ENCODE data around the gene MYO16.
"Not testable (repeated sequence)": the region's sequence is repeated elsewhere in the genome, so short reads cannot be mapped to it uniquely, and the experiment has no call there.

The MYO16 gene

GRCh38 chr13:108987944-108988343, 358.5 kb downstream of the MYO16 start:
- no peak for DNase-seq

DNA sequence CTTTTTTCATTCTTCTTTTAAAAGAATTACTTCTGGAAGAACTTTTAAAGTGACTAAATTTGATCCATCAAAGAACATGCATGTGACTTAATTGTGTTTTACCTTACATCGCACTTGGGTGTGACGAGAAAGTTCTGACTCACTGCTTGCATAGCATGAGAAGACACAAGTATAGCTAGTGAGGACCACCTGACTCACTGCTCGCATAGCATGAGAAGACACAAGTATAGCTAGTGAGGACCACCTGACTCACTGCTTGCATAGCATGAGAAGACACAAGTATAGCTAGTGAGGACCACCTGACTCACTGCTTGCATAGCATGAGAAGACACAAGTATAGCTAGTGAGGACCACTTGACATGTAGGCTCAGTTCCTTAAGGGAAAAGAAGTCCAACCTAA, 362.0 kb downstream of the MYO16 start:
- not testable (repeated sequence) for DNase-seq

- DNase-seq = no peak
Measured at GRCh38 chr13:108993346-108993745, 363.9 kb downstream of the MYO16 start.

GRCh38 chr13:108996430-108996829, 367.0 kb downstream of the MYO16 start:
- no peak for DNase-seq

GRCh38 chr13:109000207-109000606, 370.8 kb downstream of the MYO16 start:
- DNase-seq = no peak

- DNase-seq = no peak
Measured at GRCh38 chr13:109002934-109003333, 373.5 kb downstream of the MYO16 start.

GRCh38 chr13:109007946-109008345, 378.5 kb downstream of the MYO16 start:
- no peak for DNase-seq

DNA sequence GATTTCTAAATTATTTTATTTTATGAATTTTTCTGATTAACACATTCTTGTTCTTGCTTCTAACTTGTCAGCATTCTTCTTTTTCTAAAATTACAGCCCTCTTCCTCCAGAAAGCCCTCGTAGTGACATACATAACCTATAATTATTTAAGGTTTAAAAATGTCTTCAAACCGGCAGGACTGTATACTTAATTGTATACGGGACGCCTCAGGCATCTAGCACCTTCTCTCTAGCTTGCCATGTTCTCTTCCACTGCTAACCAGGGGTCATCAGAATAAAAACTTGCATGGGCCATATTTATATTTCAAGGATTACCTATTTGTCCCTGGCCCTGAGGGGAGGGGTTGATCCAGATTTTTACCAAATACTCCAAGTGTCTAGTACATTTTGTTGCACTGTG, 380.3 kb downstream of the MYO16 start:
- DNase-seq = no peak

DNA sequence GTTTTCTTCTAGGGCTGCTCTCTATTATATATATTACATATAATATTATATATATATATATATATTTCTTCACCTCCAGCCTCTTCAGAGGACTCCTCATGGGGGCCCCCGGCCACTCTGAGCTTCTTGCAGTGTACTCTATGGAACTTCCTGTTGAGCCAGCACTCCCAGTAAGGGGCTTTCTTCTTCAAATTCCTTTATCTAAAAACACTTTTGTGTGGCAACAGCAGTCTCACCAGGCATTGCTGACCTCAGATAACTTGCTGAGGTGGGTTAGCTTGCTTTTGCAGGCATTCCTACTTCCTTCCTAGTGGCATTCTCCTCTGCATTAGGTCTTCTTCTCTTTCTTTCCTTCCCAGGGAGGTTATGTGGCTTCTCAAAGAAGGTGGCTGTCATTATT, 381.5 kb downstream of the MYO16 start:
- no peak for DNase-seq

DNA sequence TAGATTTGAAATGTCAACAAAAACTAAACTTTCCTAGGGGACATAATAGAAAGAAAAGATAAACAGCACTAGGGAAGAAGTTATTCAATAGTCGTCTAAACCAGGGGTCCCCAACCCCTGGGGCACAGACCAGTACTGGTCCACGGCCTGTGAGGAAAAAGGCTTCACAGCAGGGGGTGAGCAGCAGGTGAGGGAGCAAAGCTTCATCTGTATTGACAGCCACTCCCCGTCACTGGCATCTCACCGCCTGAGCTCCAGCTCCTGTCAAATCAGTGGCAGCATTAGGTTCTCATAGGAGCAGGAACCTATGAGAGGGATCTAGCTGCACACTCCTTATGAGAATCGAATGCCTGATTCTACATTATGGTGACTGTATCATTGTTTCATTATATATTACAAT, 382.7 kb downstream of the MYO16 start:
- DNase-seq = no peak

GRCh38 chr13:109021558-109021957, 392.1 kb downstream of the MYO16 start:
- no peak for DNase-seq

DNA sequence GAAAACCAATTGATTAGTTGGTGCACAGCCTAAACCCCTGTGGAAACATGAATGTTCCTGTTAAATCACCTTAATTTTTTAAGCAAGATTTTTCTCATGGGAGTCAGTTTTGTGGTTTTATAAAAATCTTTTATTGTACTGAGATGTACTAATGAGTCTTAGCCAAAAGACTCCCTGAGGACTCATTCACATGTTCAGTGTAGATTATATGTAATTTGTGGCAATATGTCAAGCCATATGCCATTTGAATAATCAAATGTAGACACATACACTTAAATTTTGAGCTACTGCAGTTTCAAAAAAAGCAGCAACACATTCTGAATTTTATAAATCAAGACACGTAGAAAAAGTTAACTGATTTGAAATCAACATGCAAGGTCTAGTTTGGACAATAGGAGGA, 395.2 kb downstream of the MYO16 start:
- DNase-seq = no peak

GRCh38 chr13:109026266-109026665, 396.9 kb downstream of the MYO16 start:
- DNase-seq = no peak

DNA sequence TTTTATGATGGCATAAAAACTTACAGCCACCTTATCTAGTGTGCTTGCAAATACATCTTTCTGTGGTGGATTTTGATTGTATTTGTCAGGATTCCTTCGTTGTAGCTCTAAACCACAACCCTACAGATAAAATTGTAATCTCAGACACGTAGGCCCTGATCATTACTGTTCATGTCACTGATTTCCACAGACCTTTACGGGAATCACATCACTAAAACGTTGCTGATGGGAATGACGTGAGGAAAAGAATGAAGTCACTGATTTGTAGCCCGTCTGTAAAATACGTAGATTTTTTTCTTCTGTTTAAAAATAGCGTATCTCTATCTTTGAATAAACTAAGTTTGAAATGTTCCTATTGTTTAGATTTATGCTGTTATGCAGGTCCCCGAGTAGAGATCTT, 399.2 kb downstream of the MYO16 start:
- DNase-seq = no peak

DNA sequence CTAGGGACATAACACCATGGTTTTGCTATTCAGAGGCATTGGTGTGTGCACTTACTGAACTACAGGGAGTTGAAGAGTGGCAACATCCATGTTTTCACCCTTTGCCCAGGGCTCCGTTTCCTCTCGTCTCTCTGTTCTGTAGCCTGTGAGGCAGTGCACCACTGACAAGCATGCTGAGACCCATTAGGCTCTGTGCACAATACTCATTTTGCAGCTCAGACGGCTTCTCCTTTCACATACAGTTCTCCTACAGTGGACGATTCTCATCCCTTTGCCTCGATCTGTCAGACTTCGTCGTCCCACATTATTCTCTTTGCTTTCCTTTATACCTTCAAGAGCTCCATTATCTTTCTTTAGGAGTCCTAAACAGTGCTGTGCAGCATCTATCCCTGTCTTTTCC, 403.7 kb downstream of the MYO16 start:
- DNase-seq = no peak

GRCh38 chr13:109036078-109036780, 406.8 kb downstream of the MYO16 start:
- no peak for DNase-seq

GRCh38 chr13:109043636-109044035, 414.2 kb downstream of the MYO16 start:
- DNase-seq = no peak

DNA sequence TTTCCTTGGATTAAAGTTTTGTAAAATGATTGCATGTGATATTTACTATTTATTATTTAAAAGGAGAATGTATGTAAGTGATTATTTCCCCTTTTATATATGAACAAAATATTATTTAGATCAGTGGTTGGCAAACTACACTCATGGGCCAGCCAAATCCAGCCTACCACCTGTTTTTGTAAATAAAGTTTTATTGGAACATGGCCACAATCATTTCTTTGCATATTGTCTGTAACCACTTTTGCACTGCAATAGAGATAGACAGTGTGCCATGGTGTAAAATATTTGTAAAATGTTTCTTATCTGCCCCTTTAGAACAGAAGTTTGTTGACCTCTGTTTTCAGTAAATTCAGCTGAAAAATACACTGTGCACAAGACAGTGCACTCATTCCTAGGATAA, 426.4 kb downstream of the MYO16 start:
- DNase-seq = no peak

- no peak for DNase-seq
Measured at GRCh38 chr13:109058087-109058486, 428.7 kb downstream of the MYO16 start.

DNA sequence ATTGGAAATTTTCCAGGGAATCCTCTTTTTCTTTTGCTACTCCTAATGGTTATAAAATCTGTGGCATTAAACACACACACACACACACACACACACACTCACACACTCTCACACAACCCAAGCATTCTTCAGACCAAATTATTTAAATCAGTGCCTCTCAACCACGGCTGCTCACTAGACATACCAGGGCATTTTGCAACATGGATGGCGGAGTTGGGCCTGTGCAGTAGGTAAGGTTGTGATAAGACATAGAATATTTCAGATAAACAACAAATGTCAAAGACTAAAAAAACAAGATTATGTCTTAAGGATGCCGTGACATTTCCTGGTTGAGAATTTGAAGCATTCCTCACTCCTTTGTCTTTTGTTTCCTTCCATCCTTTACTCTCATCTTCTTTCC, 443.1 kb downstream of the MYO16 start:
- DNase-seq = no peak

DNA sequence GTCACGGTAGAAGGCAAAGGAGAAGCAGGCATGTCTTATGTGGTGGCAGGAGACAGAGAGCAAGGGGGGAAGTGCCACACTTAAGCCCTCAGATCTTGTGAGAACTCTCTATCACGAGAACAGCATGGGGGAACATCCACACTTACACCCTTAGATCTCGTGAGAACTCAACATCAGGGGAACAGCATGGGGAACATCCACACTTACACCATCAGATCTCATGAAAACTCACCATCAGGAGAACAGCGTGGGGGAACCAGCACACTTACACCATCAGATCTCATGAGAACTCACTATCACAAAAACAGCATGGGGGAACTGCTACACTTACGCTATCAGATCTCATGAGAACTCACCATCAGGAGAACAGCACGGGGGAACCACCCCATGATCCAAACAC, 445.0 kb downstream of the MYO16 start:
- DNase-seq = no peak

GRCh38 chr13:109074853-109075252, 445.4 kb downstream of the MYO16 start:
- DNase-seq = no peak

- no peak for DNase-seq
Measured at GRCh38 chr13:109087916-109088623, 458.7 kb downstream of the MYO16 start.

DNA sequence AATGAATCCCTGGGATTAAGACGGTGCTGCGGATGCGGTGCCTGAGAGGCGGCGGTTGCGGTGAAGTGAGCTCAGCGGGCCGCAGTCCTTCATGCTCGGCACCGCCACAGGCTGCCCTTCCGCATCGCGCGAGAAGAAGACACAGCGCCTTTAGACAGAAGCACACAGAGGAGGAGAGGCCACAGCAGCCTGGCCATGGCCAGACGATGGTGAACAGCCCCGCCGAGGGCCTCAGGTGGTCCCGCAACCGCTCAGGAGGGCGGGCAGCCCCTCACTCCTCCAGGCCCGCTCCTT, 459.2 kb downstream of the MYO16 start:
- DNase-seq = no peak

GRCh38 chr13:109090796-109091195, 461.4 kb downstream of the MYO16 start:
- no peak for DNase-seq
